Stimulated activated CD4-positive, alpha-beta T cell treated with anti-CD3 and anti-CD28 coated beads, TNF-alpha, amount 100 ng/mL, for 24 hours (primary cell): ENCODE measurements around the gene C2orf15.
"Not testable (repeated sequence)": the region's sequence is repeated elsewhere in the genome, so short reads cannot be mapped to it uniquely, and the experiment has no call there.

Source experiments
- DNase-seq, 3 experiments: peaks; one replicate each; pipeline ENCODE4 v3.0.0-alpha.2; 2020; ENCODE audit warnings: low read depth in 3 of 3

C2orf15 gene

DNA sequence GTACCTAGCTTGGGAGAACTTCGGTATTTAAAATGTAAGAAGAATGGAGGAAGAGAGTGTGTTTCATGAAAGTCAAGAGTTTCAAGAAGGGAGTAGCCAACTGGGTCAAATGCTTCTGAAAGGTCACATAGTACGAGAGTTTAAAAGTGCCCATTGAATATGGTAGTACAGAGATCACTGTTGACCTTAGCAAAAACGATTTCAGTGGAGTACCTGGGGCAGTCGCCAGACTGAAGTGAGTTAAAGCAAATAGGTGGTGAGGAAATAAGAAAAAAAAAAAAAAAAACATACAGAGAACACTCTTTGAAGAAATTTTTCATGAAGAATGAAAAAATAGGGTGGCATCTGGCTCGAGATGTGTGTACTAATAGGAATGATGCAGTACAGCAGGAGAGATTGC is 24.7 kb downstream of the C2orf15 start:
- no peak for DNase-seq

- DNase-seq: no peak
Measured at GRCh38 chr2:99169534-99169933, 28.0 kb downstream of the C2orf15 start.

- no peak for DNase-seq
Measured at GRCh38 chr2:99171377-99172140, 30.1 kb downstream of the C2orf15 start.

DNA sequence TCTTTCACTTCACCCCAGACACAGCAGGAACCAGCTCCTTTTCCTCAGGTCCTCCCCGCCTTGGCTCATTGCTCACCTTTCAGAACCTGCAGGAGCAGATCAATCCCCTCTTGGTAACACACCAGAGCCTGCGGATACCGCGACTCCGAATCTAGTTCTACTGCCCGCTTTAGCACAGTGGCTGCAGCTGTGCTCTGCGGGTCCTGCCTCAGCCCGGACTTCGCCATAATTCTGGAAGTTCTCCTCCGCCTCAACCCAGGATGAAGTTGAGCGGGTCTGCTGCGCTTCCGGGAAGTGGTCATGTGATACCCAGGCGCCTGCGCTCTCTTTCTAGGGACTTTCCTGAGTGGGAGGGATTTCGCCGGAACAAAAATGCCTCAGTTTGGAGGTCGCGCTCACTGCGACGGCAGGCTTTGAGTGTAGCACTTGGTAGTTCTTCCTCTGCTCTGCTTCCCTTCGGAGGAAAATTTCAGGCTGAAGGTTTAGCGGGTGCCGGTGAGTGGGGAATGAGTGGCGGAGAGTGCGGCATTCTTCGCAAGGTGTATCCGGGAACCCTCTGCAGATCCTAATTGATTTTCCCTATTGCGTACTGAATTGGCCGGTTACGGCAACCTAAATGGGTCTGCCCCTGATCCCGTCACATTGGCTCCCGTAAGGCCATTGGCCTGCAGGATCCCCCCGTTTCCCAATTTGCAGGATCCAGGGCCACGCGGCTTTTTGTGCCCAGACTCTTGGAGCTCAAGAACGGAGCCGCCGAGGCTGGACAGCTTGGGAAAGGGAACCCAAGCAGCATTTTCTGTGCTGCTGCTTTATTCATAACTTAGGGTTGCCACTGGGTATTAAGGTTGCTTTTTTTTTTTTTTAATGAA is 39.5 kb downstream of the C2orf15 start, which contains the start of the genes MITD1 and MRPL30:
Gene MITD1, minus strand, starts transcription at position 304 of the 869 bp plus-strand sequence. Its CDS starts 77 bp downstream, at position 227.
Gene MRPL30, plus strand, starts transcription at position 430 of the 869 bp plus-strand sequence. CDS start 5,020 bp downstream, outside the sequence.
- peak; percentile 77 to 84 (median 82) for DNase-seq

- DNase-seq: no peak
Measured at GRCh38 chr2:99181624-99182000, 40.1 kb downstream of the C2orf15 start.

GRCh38 chr2:99183025-99183424 is 41.5 kb downstream of the C2orf15 start:
- DNase-seq: no peak

GRCh38 chr2:99184811-99185210 is 43.3 kb downstream of the C2orf15 start:
- no peak for DNase-seq

DNA sequence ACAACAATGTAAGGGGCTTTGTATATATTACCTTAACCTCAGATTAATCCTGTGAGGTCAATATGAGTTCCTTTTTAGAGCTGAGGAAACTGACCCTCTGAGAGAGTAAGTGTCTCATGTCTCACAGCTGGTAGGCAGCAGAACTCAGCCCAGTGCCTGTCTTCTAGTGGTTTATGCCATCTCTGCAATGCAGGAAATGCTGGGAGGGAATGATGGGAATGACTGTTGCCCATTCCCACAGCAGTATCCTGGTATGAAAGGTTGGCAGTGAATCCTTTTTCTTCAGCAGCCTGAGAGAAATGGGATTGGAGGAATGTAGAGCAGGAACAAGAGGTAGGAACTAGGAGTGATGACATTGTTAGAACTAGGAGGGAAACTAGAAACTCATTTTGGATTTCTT is 45.5 kb downstream of the C2orf15 start:
- DNase-seq: no peak

DNA sequence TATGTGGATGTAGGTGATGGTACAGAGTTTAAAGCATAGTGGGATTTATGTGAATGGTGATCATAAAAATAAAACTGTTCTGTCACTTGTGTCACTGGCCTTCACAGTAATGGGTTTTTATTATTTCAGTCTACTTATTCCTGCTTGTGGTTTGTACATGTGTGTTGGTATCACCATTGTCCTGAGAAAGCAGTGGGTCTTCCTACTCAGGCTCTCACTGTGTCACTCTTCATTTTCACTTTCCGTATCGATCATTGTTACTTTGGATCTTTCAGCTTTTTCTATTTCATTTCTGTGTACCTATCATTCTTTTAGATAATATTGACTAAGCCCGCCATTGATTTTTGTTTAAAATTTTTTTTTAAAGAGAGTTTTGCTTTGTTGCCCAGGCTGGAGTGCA is 46.9 kb downstream of the C2orf15 start:
- no peak for DNase-seq

DNA sequence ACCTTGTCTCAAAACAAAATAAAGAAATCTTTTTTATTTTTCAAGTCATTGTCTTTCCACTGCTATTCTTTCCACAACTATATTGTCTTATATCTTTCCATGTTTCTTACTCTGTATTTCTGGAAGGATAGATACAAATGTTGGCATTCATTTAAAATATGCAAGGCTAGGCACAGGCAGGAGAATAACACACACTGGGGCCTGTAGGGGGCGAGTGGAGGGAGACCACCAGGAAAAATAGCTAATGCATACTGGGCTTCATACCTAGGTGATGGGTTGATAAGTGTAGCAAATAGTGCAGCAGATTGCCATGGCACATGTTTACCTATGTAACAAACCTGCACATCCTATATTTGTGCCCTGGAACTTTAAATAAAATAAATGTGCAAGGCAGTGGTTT is 49.0 kb downstream of the C2orf15 start:
- no peak for DNase-seq

GRCh38 chr2:99192364-99192763 is 50.9 kb downstream of the C2orf15 start:
- not testable (repeated sequence) for DNase-seq

DNA sequence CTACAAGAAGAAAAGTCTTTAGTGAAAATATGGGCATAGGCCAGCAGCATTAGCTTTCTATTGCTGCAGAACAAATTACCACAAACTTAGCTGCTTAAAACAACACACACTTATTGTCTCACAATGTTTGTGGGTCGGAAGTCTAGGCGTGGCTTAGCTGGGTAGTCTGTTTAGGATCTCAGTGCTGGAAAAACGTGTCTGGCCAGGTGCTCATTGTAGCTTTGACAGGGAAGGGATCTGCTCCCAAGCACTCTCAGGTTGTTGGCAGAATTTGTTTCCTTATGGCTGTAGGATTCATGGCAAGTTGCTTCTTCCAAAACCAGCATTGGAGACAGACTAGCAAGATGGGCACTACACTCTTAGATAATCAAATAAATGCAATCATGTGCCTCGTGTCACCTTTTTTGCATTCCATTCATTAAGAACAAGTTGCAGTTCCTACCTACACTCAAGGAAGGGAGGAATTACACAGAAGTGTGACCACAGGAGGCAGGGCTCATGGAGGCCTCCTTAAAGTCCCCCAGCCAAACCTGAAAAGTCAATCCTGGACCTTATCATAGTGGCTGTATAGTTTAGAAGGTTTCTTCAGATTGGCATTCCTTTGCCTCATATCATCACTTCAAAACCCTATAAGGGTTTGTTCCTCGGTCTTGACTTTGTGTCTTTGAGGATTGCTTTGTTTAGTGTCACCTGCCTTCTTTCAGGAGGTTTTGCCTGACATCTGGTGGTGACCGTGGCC is 56.8 kb downstream of the C2orf15 start:
- DNase-seq: no peak

- DNase-seq: no peak
Measured at GRCh38 chr2:99200076-99200800, 58.7 kb downstream of the C2orf15 start.
